Thoracic aorta (tissue), 2 donors: ENCODE measurements around the gene CMTM7. TPM values are rescaled to one million over a fixed set of nuclear protein-coding genes. Genes with fewer than 3 reads are reported as not detected.
A peak's percentile ranks its signal among the peaks of the same experiment; 100 is the strongest.

ENCODE experiments used
- ATAC-seq: fragments of 150-250 bp; one replicate; pipeline ENCODE4 v1.8.0; 2017; ENCODE audit warnings: low read depth; ENCODE audit not compliant: insufficient number of reproducible peaks, low FRiP score
- DNase-seq: peaks from one replicate; pipeline ENCODE4 v3.0.0-alpha.2; 2020; ENCODE audit warnings: low spot score
- H3K27ac ChIP-seq, 2 donors: fragments of 200-600 bp; sonication (generic); 1 replicate in 1 of 2; 2 replicates in 1 of 2; pipeline ENCODE4 v1.5.1; 2016; ENCODE audit warnings: mild to moderate bottlenecking in 2 of 2, moderate library complexity in 2 of 2
- H3K27me3 ChIP-seq: fragments of 200-600 bp; sonication (generic); replicated peaks from 2 replicates; pipeline ENCODE4 v1.6.0; 2016; ENCODE audit warnings: mild to moderate bottlenecking; ENCODE audit not compliant: insufficient read depth
- H3K36me3 ChIP-seq: fragments of 200-600 bp; sonication (generic); one replicate; pipeline ENCODE4 v1.5.1; 2016
- H3K4me1 ChIP-seq, 2 donors: fragments of 200-600 bp; sonication (generic); 1 replicate in 1 of 2; 2 replicates in 1 of 2; pipeline versions ENCODE4 v1.5.1 to v1.6.0; 2016; ENCODE audit warnings: low read depth in 2 of 2, mild to moderate bottlenecking in 1 of 2; ENCODE audit not compliant: control insufficient read depth in 1 of 2
- H3K4me3 ChIP-seq: fragments of 200-600 bp; sonication (generic); 2 replicates; pipeline ENCODE4 v1.5.1; 2016; ENCODE audit warnings: mild to moderate bottlenecking
- H3K9me3 ChIP-seq: fragments of 200-600 bp; sonication (generic); 2 replicates; pipeline ENCODE4 v1.5.1; 2016
- CTCF ChIP-seq: fragments of 200-600 bp; sonication (generic); IDR thresholded peaks from one replicate; pipeline ENCODE4 v1.5.1; 2019; ENCODE audit warnings: antibody characterized with exemption
- total RNA-seq, 2 donors: library from RNA; depleted of rRNA; stranded (reverse); fragments of >200 nt; gene quantifications; one replicate each; pipeline versions ENCODE4 v1.1.0 to v1.2.3, GENCODE V29; 2016

Gene CMTM7
- total RNA-seq, 2 donors from 2014 or later = 10.3 to 21.5 TPM

- TF ChIP-seq CTCF = peak; percentile 67
- DNase-seq = no peak
- no peak for ATAC-seq
Observed at GRCh38 chr3:32374788-32375595, 16.7 kb upstream of the CMTM7 start.

GRCh38 chr3:32375596-32375930 lies 16.1 kb upstream of the CMTM7 start:
- Histone ChIP-seq H3K9me3 (no peaks in the 10 kb centered on the region), H3K36me3 (no peaks in the 10 kb centered on the region), H3K4me1 (peaks cover 0 to 2% of the 10 kb centered on the region in 2 donors), H3K4me3 (no peak overlapping the region), H3K27me3 (no peaks in the 10 kb centered on the region), H3K27ac (no peak overlapping the region)
- ATAC-seq (no peak), DNase-seq (no peak)
- TF ChIP-seq CTCF = no peak

More at GRCh38 chr3:32374788-32375595, 16.7 kb upstream of the CMTM7 start:
- peaks cover 0 to 2% of the 10 kb centered on the region in 2 donors for H3K4me1 ChIP-seq
- no peaks in the 10 kb centered on the region for H3K36me3 ChIP-seq
- H3K27me3 ChIP-seq = no peaks in the 10 kb centered on the region
- no peak overlapping the region for H3K4me3 ChIP-seq
- no peaks in the 10 kb centered on the region for H3K9me3 ChIP-seq
- no peak overlapping the region for H3K27ac ChIP-seq

GRCh38 chr3:32376115-32376514 lies 15.5 kb upstream of the CMTM7 start:
- H3K9me3 ChIP-seq = no peaks in the 10 kb centered on the region
- H3K27me3 ChIP-seq = no peaks in the 10 kb centered on the region
- H3K36me3 ChIP-seq = no peaks in the 10 kb centered on the region
- peaks cover 0 to 2% of the 10 kb centered on the region in 2 donors for H3K4me1 ChIP-seq
- no peak overlapping the region for H3K4me3 ChIP-seq
- H3K27ac ChIP-seq = no peak overlapping the region
- DNase-seq (no peak), ATAC-seq (no peak)
- no peak for TF ChIP-seq CTCF

- peaks cover 0 to 2% of the 10 kb centered on the region in 2 donors for H3K4me1 ChIP-seq
- H3K27ac ChIP-seq = no peak overlapping the region
- TF ChIP-seq CTCF = no peak
- H3K27me3 ChIP-seq = no peaks in the 10 kb centered on the region
- ATAC-seq = no peak
- no peak overlapping the region for H3K4me3 ChIP-seq
- DNase-seq = no peak
- H3K36me3 ChIP-seq = no peaks in the 10 kb centered on the region
- no peaks in the 10 kb centered on the region for H3K9me3 ChIP-seq
Observed at GRCh38 chr3:32379831-32380500, 11.7 kb upstream of the CMTM7 start.

GRCh38 chr3:32381922-32382321 lies 9.7 kb upstream of the CMTM7 start:
- DNase-seq = no peak
- TF ChIP-seq CTCF = no peak

More at GRCh38 chr3:32381922-32382321, 9.7 kb upstream of the CMTM7 start:
- no peaks in the 10 kb centered on the region for H3K4me1 ChIP-seq
- no peaks in the 10 kb centered on the region for H3K36me3 ChIP-seq
- no peaks in the 10 kb centered on the region for H3K9me3 ChIP-seq
- ATAC-seq = no peak
- no peaks in the 10 kb centered on the region for H3K27me3 ChIP-seq
- no peak overlapping the region for H3K4me3 ChIP-seq
- H3K27ac ChIP-seq = no peak overlapping the region
